Measurements from ENCODE around the gene PKP1.

PKP1 gene

DNA sequence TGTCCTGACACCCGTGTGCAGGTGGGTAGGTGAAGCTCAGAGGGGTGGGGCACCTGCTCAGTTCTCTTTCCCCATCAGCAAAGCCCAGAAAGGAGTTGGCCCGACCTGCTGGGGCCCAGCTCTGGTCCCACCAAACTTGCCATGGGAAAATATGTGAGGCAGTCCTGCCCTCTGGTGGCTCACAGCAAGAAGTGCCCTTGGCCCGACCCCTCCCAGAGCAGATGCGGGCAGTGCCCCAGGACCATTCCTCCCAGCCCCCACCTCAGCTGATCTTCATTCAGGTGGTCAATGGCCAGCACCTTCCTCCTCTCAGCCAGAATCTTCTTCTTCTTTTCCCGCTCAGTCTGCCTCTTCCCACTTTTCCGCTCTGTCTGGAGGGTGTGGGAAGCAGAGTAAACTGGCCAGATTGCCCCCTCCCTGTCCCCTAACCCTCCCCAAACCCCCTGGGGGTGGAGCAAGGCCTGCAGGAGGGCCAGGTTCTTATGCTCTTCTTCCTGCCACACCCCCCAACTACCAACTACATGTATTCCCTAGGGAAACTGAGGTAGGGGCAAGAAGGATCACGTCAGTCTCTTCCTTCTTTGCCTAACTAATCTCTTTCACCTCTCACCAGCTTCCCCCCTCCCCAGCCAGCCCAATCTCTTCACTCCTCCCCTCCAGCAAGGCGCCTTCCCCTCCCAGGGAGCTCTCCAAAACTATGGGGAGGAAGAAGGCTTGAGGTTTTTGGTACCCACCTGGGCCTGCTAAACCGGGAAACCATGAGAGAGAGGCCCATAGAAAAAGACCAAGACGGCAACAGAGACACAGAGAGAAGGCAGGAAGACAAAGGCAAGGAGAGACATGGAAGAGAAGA, 78.6 kb downstream of the PKP1 start:
- H3K9me3 ChIP-seq (ENCODE audit: control insufficient read depth in 1 of 2, low read length in 2 of 2), result no peaks in the 10 kb centered on the region
- H3K9ac ChIP-seq (ENCODE audit: low read depth in 1 of 2, low read length in 2 of 2), result no peak overlapping the region
- H3K27ac ChIP-seq (ENCODE audit: low read depth, low read length), result no peak overlapping the region
- no peaks in the 10 kb centered on the region for H3K27me3 ChIP-seq (ENCODE audit: control insufficient read depth in 1 of 2, insufficient read depth in 2 of 2, low read length in 2 of 2)
- H3K4me3 ChIP-seq (ENCODE audit: low read depth in 1 of 2, low read length in 2 of 2), result no peak overlapping the region
- no peaks in the 10 kb centered on the region for H3K4me1 ChIP-seq (ENCODE audit: control insufficient read depth in 1 of 2, insufficient read depth in 2 of 2, low read length in 2 of 2)
- no peaks in the 10 kb centered on the region for H3K36me3 ChIP-seq (ENCODE audit: control insufficient read depth in 1 of 2, insufficient read depth in 2 of 2, low read length in 2 of 2)

DNA sequence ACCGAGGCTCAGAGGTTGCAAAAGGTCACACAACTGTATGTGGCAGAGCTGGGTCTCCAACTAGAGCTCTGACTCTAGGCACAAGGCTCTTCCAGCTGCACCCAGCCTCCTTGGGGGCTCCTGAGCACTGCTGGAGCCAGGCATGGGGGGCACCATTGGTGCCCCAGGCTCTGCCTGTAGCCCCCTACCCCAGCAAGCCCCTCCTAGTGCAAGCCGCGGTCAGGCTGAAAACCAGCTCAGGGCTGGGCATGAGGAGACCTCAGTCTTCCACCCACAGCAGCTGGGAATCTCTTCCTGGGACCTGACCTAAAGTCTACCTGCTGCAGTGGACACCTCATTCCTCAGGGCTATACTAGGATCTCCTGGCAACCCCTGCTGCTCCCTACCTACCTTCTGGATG, 79.6 kb downstream of the PKP1 start:
- Histone ChIP-seq H3K27me3 (ENCODE audit: control insufficient read depth in 1 of 2, insufficient read depth in 2 of 2, low read length in 2 of 2) (peaks cover 0 to 2% of the 10 kb centered on the region in 2 donors), H3K36me3 (ENCODE audit: control insufficient read depth in 1 of 2, insufficient read depth in 2 of 2, low read length in 2 of 2) (no peaks in the 10 kb centered on the region), H3K4me1 (ENCODE audit: control insufficient read depth in 1 of 2, insufficient read depth in 2 of 2, low read length in 2 of 2) (no peaks in the 10 kb centered on the region), H3K4me3 (ENCODE audit: low read depth in 1 of 2, low read length in 2 of 2) (no peak overlapping the region), H3K9ac (ENCODE audit: low read depth in 1 of 2, low read length in 2 of 2) (no peak overlapping the region), H3K9me3 (ENCODE audit: control insufficient read depth in 1 of 2, low read length in 2 of 2) (no peaks in the 10 kb centered on the region), H3K27ac (ENCODE audit: low read depth, low read length) (no peak overlapping the region)

DNA sequence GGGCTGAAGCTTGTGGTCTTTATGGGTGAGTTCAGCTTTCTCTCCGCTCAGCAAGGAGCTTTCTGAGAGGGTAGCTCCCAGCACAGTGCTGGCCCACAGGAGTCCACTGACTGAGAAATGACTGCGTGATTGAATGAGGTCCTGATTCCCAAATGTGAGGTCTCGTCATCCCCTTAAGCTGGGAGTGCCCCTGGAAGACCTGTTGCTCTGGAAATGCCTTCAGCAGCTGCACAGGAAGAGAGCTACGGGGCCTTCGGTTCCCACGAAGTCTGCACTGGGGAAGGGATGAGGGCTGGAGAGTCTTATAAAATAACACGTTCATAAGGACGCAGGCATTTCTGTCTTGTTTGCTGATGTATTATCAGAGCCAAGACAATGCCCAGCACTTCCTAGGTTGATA, 80.2 kb downstream of the PKP1 start:
- Histone ChIP-seq H3K4me1 (ENCODE audit: control insufficient read depth in 1 of 2, insufficient read depth in 2 of 2, low read length in 2 of 2) (no peaks in the 10 kb centered on the region), H3K27me3 (ENCODE audit: control insufficient read depth in 1 of 2, insufficient read depth in 2 of 2, low read length in 2 of 2) (peaks cover 0 to 8% of the 10 kb centered on the region in 2 donors), H3K27ac (ENCODE audit: low read depth, low read length) (no peak overlapping the region), H3K9me3 (ENCODE audit: control insufficient read depth in 1 of 2, low read length in 2 of 2) (no peaks in the 10 kb centered on the region), H3K9ac (ENCODE audit: low read depth in 1 of 2, low read length in 2 of 2) (no peak overlapping the region), H3K36me3 (ENCODE audit: control insufficient read depth in 1 of 2, insufficient read depth in 2 of 2, low read length in 2 of 2) (no peaks in the 10 kb centered on the region), H3K4me3 (ENCODE audit: low read depth in 1 of 2, low read length in 2 of 2) (no peak overlapping the region)

DNA sequence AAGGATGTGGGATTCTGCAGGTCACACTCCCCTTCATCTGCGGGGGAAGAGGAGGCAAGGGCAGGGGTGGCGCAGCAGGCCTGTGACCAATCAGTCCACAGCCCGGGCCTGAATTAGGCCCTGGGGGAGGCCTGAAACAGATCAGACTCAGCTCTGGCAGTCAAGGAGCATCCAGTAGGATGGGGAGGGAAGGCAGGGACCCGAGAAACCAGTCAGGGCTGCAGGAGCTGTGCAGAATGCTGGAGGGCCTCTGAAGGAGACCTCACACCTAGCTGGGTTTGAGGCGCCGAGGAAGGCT, 81.5 kb downstream of the PKP1 start:
- Histone ChIP-seq H3K9ac (ENCODE audit: low read depth in 1 of 2, low read length in 2 of 2) (no peak overlapping the region), H3K36me3 (ENCODE audit: control insufficient read depth in 1 of 2, insufficient read depth in 2 of 2, low read length in 2 of 2) (no peaks in the 10 kb centered on the region), H3K4me3 (ENCODE audit: low read depth in 1 of 2, low read length in 2 of 2) (no peak overlapping the region), H3K27ac (ENCODE audit: low read depth, low read length) (no peak overlapping the region), H3K9me3 (ENCODE audit: control insufficient read depth in 1 of 2, low read length in 2 of 2) (no peaks in the 10 kb centered on the region), H3K27me3 (ENCODE audit: control insufficient read depth in 1 of 2, insufficient read depth in 2 of 2, low read length in 2 of 2) (peaks cover 0 to 13% of the 10 kb centered on the region in 2 donors), H3K4me1 (ENCODE audit: control insufficient read depth in 1 of 2, insufficient read depth in 2 of 2, low read length in 2 of 2) (no peaks in the 10 kb centered on the region)

DNA sequence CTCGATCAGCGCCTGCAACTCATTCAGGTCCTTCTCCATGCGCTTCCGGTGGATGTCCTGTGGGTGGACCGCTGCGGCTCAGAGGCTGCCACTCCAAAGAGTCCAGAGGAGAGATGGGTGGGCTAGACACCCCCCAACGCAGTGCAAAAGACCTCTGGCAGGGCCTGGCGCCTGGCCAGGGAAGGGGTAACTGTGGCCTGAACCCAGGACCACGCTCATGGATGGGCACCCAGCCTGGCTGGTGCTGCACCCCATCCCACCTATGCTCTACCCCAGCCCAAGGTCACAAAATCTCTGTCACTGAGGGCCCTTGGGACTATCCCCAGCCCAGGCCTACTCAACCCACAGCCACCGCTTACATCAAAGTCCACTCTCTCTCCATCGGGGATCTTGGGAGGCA, 81.9 kb downstream of the PKP1 start:
- Histone ChIP-seq H3K27ac (ENCODE audit: low read depth, low read length) (no peak overlapping the region), H3K27me3 (ENCODE audit: control insufficient read depth in 1 of 2, insufficient read depth in 2 of 2, low read length in 2 of 2) (peaks cover 0 to 13% of the 10 kb centered on the region in 2 donors), H3K4me1 (ENCODE audit: control insufficient read depth in 1 of 2, insufficient read depth in 2 of 2, low read length in 2 of 2) (no peaks in the 10 kb centered on the region), H3K9ac (ENCODE audit: low read depth in 1 of 2, low read length in 2 of 2) (no peak overlapping the region), H3K4me3 (ENCODE audit: low read depth in 1 of 2, low read length in 2 of 2) (no peak overlapping the region), H3K9me3 (ENCODE audit: control insufficient read depth in 1 of 2, low read length in 2 of 2) (no peaks in the 10 kb centered on the region), H3K36me3 (ENCODE audit: control insufficient read depth in 1 of 2, insufficient read depth in 2 of 2, low read length in 2 of 2) (no peaks in the 10 kb centered on the region)

DNA sequence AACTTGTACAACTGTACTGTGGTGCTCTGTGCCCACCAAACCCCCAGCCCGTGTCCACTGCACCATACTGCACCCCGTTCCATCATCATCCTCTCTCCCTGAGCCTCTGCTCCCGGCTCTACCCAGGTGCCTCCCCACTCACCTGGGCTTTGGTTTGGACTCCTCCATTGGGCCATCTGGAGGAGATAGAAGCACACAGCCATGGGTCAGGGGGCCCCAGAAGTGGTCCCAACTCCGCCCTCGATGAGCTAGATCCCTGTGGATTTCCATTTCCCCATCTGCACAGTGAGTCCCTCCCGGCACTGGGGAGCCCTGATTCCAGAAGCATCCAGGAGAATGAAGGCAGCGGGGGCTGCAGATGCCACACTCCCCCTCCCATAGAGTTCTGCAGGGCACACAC, 83.4 kb downstream of the PKP1 start:
- Histone ChIP-seq H3K9ac (ENCODE audit: low read depth in 1 of 2, low read length in 2 of 2) (no peak overlapping the region), H3K4me1 (ENCODE audit: control insufficient read depth in 1 of 2, insufficient read depth in 2 of 2, low read length in 2 of 2) (no peaks in the 10 kb centered on the region), H3K4me3 (ENCODE audit: low read depth in 1 of 2, low read length in 2 of 2) (no peak overlapping the region), H3K27me3 (ENCODE audit: control insufficient read depth in 1 of 2, insufficient read depth in 2 of 2, low read length in 2 of 2) (peaks cover 0 to 15% of the 10 kb centered on the region in 2 donors), H3K9me3 (ENCODE audit: control insufficient read depth in 1 of 2, low read length in 2 of 2) (no peaks in the 10 kb centered on the region), H3K27ac (ENCODE audit: low read depth, low read length) (no peak overlapping the region), H3K36me3 (ENCODE audit: control insufficient read depth in 1 of 2, insufficient read depth in 2 of 2, low read length in 2 of 2) (no peaks in the 10 kb centered on the region)

DNA sequence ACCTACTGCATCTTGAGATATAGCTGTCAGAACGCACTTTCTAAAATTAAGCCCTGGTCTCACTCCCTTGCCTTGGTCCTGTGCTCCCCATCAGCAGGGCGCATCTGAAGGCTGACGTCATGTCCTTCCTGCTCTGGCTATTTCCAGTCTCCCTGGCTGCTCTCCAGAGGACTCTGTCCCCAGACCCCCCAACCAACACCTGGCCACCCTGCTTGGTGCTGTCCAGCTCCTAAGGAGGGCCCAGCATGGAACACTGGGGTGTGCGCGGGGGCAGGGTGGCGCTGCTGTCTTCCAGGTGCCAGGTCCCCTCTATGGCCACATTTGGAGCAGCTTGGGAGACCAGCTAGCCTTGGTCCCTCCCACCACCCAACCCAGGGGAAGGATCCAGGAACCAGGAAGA, 85.9 kb downstream of the PKP1 start:
- Histone ChIP-seq H3K27me3 (ENCODE audit: control insufficient read depth in 1 of 2, insufficient read depth in 2 of 2, low read length in 2 of 2) (peaks cover 13 to 36% of the 10 kb centered on the region in 2 donors), H3K4me3 (ENCODE audit: low read depth in 1 of 2, low read length in 2 of 2) (no peak overlapping the region), H3K9ac (ENCODE audit: low read depth in 1 of 2, low read length in 2 of 2) (no peak overlapping the region), H3K4me1 (ENCODE audit: control insufficient read depth in 1 of 2, insufficient read depth in 2 of 2, low read length in 2 of 2) (no peaks in the 10 kb centered on the region), H3K27ac (ENCODE audit: low read depth, low read length) (no peak overlapping the region), H3K36me3 (ENCODE audit: control insufficient read depth in 1 of 2, insufficient read depth in 2 of 2, low read length in 2 of 2) (no peaks in the 10 kb centered on the region), H3K9me3 (ENCODE audit: control insufficient read depth in 1 of 2, low read length in 2 of 2) (no peaks in the 10 kb centered on the region)

DNA sequence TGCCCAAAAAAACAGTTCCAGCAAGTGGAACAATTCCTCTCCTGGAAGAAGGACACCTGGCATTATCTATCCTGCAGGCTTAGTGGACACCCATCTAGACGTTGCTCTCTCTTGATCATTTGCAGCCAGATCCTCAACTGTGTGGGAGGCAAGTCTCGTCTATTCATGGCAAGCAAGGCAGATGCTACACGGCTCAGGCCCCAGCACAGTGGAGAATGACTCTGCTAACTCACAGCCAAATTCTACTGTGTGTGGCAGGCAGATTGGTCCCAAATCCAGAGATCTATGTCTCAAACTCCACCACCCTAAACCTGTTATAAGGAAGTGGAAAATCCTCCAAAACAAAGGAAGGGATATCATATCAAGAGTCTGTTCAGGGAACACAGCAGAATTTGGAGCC, 87.2 kb downstream of the PKP1 start:
- Histone ChIP-seq H3K27me3 (ENCODE audit: control insufficient read depth in 1 of 2, insufficient read depth in 2 of 2, low read length in 2 of 2) (peaks cover 20 to 45% of the 10 kb centered on the region in 2 donors), H3K27ac (ENCODE audit: low read depth, low read length) (no peak overlapping the region), H3K9me3 (ENCODE audit: control insufficient read depth in 1 of 2, low read length in 2 of 2) (no peaks in the 10 kb centered on the region), H3K4me1 (ENCODE audit: control insufficient read depth in 1 of 2, insufficient read depth in 2 of 2, low read length in 2 of 2) (no peaks in the 10 kb centered on the region), H3K9ac (ENCODE audit: low read depth in 1 of 2, low read length in 2 of 2) (no peak overlapping the region), H3K36me3 (ENCODE audit: control insufficient read depth in 1 of 2, insufficient read depth in 2 of 2, low read length in 2 of 2) (no peaks in the 10 kb centered on the region), H3K4me3 (ENCODE audit: low read depth in 1 of 2, low read length in 2 of 2) (no peak overlapping the region)

DNA sequence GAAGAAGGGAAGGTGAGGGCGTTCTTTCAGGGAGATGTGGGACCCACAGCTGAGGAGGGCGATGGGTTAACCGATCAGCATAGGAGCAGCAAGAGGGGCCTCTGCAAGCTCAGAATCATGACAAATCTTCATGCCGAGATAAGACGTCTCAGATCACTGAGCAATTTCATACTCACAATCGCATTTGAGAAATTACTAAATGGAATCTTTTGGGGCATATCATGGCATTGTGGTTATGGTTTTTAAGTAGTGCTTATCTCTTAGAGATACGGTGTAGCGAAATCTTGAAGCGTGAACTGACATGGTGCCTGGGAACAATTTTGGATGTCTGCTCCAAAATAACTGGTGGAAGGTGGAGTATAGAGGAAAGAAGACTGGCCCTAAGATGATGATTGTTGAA, 88.0 kb downstream of the PKP1 start:
- Histone ChIP-seq H3K27ac (ENCODE audit: low read depth, low read length) (no peak overlapping the region), H3K4me3 (ENCODE audit: low read depth in 1 of 2, low read length in 2 of 2) (no peak overlapping the region)

DNA sequence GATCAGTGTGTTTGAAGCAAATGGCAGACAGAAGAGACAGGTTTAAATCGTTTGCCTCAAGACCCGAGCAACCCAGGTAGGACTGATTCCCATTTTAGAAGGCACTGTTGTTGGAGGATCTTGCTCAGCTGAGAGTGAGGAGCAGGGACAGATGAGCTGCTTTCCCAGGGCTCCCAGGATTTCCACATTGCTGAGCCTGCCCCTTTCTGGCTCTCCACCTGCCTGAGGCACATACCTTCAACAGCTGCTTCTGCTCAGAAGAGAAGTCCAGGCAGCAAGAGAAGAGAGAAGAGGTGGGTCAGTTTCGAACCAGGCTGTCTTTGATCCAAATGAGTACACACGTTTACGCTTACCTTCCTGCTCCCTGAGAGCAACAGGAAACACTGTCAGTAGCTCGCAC, 88.5 kb downstream of the PKP1 start:
- no peak overlapping the region for H3K4me3 ChIP-seq (ENCODE audit: low read depth in 1 of 2, low read length in 2 of 2)
- no peaks in the 10 kb centered on the region for H3K9me3 ChIP-seq (ENCODE audit: control insufficient read depth in 1 of 2, low read length in 2 of 2)
- H3K4me1 ChIP-seq (ENCODE audit: control insufficient read depth in 1 of 2, insufficient read depth in 2 of 2, low read length in 2 of 2), result no peaks in the 10 kb centered on the region
- no peak overlapping the region for H3K9ac ChIP-seq (ENCODE audit: low read depth in 1 of 2, low read length in 2 of 2)
- no peak overlapping the region for H3K27ac ChIP-seq (ENCODE audit: low read depth, low read length)
- H3K36me3 ChIP-seq (ENCODE audit: control insufficient read depth in 1 of 2, insufficient read depth in 2 of 2, low read length in 2 of 2), result no peaks in the 10 kb centered on the region
- peaks cover 25 to 51% of the 10 kb centered on the region in 2 donors for H3K27me3 ChIP-seq (ENCODE audit: control insufficient read depth in 1 of 2, insufficient read depth in 2 of 2, low read length in 2 of 2)

More for the DNA sequence above, 88.0 kb downstream of the PKP1 start:
- H3K9ac ChIP-seq (ENCODE audit: low read depth in 1 of 2, low read length in 2 of 2), result no peak overlapping the region
- no peaks in the 10 kb centered on the region for H3K4me1 ChIP-seq (ENCODE audit: control insufficient read depth in 1 of 2, insufficient read depth in 2 of 2, low read length in 2 of 2)
- H3K9me3 ChIP-seq (ENCODE audit: control insufficient read depth in 1 of 2, low read length in 2 of 2), result no peaks in the 10 kb centered on the region
- H3K36me3 ChIP-seq (ENCODE audit: control insufficient read depth in 1 of 2, insufficient read depth in 2 of 2, low read length in 2 of 2), result no peaks in the 10 kb centered on the region
- peaks cover 25 to 51% of the 10 kb centered on the region in 2 donors for H3K27me3 ChIP-seq (ENCODE audit: control insufficient read depth in 1 of 2, insufficient read depth in 2 of 2, low read length in 2 of 2)

Data from duodenal mucosa (tissue), 2 donors.